PC-9 (cell line): ENCODE results near the gene PPP1R37.

Experiments
- CTCF ChIP-seq: fragments of 200-600 bp; sonication (generic); conservative IDR thresholded peaks from 2 replicates; pipeline ENCODE4 v1.6.1; 2017; ENCODE audit warnings: mixed run types, antibody characterized with exemption, mild to moderate bottlenecking, moderate library complexity
- EZH2 ChIP-seq: fragments of 200-600 bp; sonication (generic); IDR thresholded peaks from 2 replicates; pipeline ENCODE4 v1.8.0; 2017; ENCODE audit warnings: antibody characterized with exemption, low read depth

DNA sequence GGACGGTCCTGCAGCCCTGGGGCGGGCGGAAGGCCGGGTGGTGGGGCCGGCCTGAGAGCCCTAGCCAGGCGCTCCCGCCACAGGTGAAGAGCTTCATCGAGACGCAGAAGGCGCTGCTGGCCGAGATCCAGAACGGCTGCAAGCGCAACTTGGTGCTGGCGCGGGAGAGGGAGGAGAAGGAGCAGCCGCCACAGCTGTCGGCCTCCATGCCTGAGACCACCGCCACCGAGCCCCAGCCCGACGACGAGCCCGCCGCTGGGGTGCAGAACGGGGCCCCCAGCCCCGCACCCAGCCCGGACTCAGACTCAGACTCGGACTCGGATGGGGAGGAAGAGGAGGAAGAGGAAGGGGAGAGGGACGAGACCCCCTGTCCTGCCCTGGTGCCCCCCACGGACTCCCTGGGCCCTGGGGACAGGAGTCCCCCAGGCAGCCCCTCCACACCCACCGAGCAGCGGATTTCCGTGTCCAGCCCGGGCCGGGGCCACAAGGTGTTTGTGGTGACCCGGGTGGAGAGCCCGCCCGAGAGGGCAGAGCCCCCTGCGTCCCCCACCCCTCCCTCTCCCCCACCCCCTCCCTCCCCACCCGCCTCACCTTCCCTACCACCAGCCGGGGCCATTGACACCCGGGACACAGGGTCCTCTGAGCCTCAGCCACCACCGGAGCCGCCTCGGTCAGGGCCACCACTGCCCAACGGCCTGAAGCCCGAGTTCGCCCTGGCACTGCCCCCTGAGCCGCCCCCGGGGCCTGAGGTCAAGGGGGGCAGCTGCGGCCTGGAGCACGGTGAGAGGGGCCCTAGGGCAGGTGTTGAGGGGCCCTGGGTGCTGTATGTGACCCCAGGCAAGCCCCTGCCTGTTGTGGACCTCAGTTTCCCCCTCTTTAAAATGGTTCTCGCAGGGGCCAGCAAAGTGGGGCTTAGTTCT lies 52.6 kb downstream of the PPP1R37 start:
- TF ChIP-seq CTCF, result no peak
- TF ChIP-seq EZH2, result no peak
